Activated naive CD8-positive, alpha-beta T cell (primary cell): ENCODE measurements around the gene MRPL2.

ENCODE experiments used
- H3K27ac Mint-ChIP-seq: one replicate; pipeline ENCODE4 v1.8.0; 2021; ENCODE audit warnings: mixed read lengths
- H3K27me3 Mint-ChIP-seq: one replicate; pipeline ENCODE4 v1.8.0; 2021; ENCODE audit warnings: mixed read lengths
- H3K36me3 Mint-ChIP-seq: one replicate; pipeline ENCODE4 v1.8.0; 2021; ENCODE audit warnings: mixed read lengths
- H3K4me1 Mint-ChIP-seq: one replicate; pipeline ENCODE4 v1.8.0; 2021; ENCODE audit warnings: low read depth, mixed read lengths
- H3K4me3 Mint-ChIP-seq: one replicate; pipeline ENCODE4 v1.8.0; 2021; ENCODE audit warnings: mild to moderate bottlenecking, mixed read lengths
- H3K9me3 Mint-ChIP-seq: one replicate; pipeline ENCODE4 v1.8.0; 2021; ENCODE audit warnings: low read depth, mixed read lengths

The MRPL2 gene

GRCh38 chr6:43007126-43007525 lies 52.1 kb downstream of the MRPL2 start:
- H3K36me3 Mint-ChIP-seq, result peaks cover 2% of the 10 kb centered on the region
- H3K4me1 Mint-ChIP-seq, result peaks cover 9% of the 10 kb centered on the region
- no peaks in the 10 kb centered on the region for H3K9me3 Mint-ChIP-seq
- H3K27ac Mint-ChIP-seq, result no peak overlapping the region
- no peak overlapping the region for H3K4me3 Mint-ChIP-seq
- no peaks in the 10 kb centered on the region for H3K27me3 Mint-ChIP-seq

GRCh38 chr6:43006251-43006650 lies 53.0 kb downstream of the MRPL2 start:
- Mint-ChIP-seq H3K36me3 (peaks cover 2% of the 10 kb centered on the region), H3K27me3 (no peaks in the 10 kb centered on the region), H3K4me1 (peaks cover 2% of the 10 kb centered on the region), H3K27ac (no peak overlapping the region), H3K4me3 (no peak overlapping the region), H3K9me3 (no peaks in the 10 kb centered on the region)

- no peak overlapping the region for H3K4me3 Mint-ChIP-seq
These were observed 53.4 kb downstream of the MRPL2 start for GRCh38 chr6:43005844-43006243.

More at GRCh38 chr6:43005844-43006243, 53.4 kb downstream of the MRPL2 start:
- Mint-ChIP-seq H3K27ac (no peak overlapping the region), H3K36me3 (peaks cover 2% of the 10 kb centered on the region), H3K4me1 (peaks cover 2% of the 10 kb centered on the region), H3K27me3 (no peaks in the 10 kb centered on the region), H3K9me3 (no peaks in the 10 kb centered on the region)
